NCI-H1092 treated with DMSO at 0.1 percent for 48 hours (cell line): ENCODE results near the gene TES.

ENCODE experiments used
- DNase-seq: peaks from one replicate; lab custom pipeline; 2025; lab: John Stamatoyannopoulos, UW

TES gene

GRCh38 chr7:116194115-116194514 is 16.2 kb upstream of the TES start:
- no peak for DNase-seq

- no peak for DNase-seq
Measured at GRCh38 chr7:116195451-116195850, 14.9 kb upstream of the TES start.

GRCh38 chr7:116196947-116197346 is 13.4 kb upstream of the TES start:
- DNase-seq: no peak

GRCh38 chr7:116197360-116197759 is 13.0 kb upstream of the TES start:
- DNase-seq: no peak

GRCh38 chr7:116198748-116199410 is 11.5 kb upstream of the TES start:
- DNase-seq: no peak

GRCh38 chr7:116200963-116201362 is 9.4 kb upstream of the TES start:
- no peak for DNase-seq

GRCh38 chr7:116206141-116206540 is 4.2 kb upstream of the TES start:
- DNase-seq: no peak

GRCh38 chr7:116208919-116209318 is 1.4 kb upstream of the TES start:
- DNase-seq: no peak

GRCh38 chr7:116209561-116210070 is 723 bp upstream of the TES start:
- no peak for DNase-seq

GRCh38 chr7:116211006-116211912 is 920 bp downstream of the TES start:
- DNase-seq: peak; percentile 38

- no peak for DNase-seq
Measured at GRCh38 chr7:116211913-116212596, 1.7 kb downstream of the TES start.

GRCh38 chr7:116212869-116213268 is 2.5 kb downstream of the TES start:
- DNase-seq: no peak

- DNase-seq: no peak
Measured at GRCh38 chr7:116213361-116214130, 3.2 kb downstream of the TES start.

- DNase-seq: no peak
Measured at GRCh38 chr7:116214921-116215320, 4.6 kb downstream of the TES start.

- DNase-seq: no peak
Measured at GRCh38 chr7:116215551-116215950, 5.2 kb downstream of the TES start.

GRCh38 chr7:116216956-116217571 is 6.7 kb downstream of the TES start:
- DNase-seq: no peak

GRCh38 chr7:116218051-116218645 is 7.8 kb downstream of the TES start:
- no peak for DNase-seq

GRCh38 chr7:116218747-116219146 is 8.4 kb downstream of the TES start:
- no peak for DNase-seq

GRCh38 chr7:116219288-116219687 is 8.9 kb downstream of the TES start:
- no peak for DNase-seq

- no peak for DNase-seq
Measured at GRCh38 chr7:116219834-116220233, 9.5 kb downstream of the TES start.

GRCh38 chr7:116222501-116222900 is 12.2 kb downstream of the TES start:
- no peak for DNase-seq
